ENCODE results near the gene HSPA5.

DNA sequence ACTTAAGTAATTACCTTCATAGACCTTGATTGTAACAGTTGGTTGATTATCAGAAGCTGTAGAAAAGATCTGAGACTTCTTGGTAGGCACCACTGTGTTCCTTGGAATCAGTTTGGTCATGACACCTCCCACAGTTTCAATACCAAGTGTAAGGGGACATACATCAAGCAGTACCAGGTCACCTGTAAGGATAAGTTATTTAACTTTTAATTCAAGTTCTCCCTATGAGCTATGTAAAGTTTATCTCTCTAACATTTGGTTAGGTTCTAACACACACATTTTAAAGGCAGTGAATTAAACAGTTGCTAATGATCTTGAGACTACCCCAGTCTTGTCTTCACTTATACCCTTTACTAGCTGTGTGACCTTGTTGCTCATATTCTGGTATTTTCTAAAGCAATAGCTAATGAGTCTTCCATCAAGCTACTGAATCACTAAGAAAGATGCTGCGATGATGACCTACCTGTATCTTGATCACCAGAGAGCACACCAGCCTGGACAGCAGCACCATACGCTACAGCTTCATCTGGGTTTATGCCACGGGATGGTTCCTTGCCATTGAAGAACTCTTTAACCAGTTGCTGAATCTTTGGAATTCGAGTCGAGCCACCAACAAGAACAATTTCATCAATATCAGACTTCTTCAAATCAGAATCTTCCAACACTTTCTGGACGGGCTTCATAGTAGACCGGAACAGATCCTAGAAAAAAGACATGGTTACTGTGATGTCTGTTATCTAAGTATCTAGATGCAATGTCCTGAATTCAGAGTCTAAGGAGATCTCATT, 2.8 kb downstream of the HSPA5 start:
- TF ChIP-seq, protein P1, sequence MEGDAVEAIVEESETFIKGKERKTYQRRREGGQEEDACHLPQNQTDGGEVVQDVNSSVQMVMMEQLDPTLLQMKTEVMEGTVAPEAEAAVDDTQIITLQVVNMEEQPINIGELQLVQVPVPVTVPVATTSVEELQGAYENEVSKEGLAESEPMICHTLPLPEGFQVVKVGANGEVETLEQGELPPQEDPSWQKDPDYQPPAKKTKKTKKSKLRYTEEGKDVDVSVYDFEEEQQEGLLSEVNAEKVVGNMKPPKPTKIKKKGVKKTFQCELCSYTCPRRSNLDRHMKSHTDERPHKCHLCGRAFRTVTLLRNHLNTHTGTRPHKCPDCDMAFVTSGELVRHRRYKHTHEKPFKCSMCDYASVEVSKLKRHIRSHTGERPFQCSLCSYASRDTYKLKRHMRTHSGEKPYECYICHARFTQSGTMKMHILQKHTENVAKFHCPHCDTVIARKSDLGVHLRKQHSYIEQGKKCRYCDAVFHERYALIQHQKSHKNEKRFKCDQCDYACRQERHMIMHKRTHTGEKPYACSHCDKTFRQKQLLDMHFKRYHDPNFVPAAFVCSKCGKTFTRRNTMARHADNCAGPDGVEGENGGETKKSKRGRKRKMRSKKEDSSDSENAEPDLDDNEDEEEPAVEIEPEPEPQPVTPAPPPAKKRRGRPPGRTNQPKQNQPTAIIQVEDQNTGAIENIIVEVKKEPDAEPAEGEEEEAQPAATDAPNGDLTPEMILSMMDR (IDR thresholded peaks at IDR 0.05; ENCODE audit: low read depth, low read length) = no peak
- no peak for TF ChIP-seq EZH2phosphoT487 (IDR thresholded peaks at IDR 0.05; ENCODE audit: low read depth)

Measured in OCI-LY3 (cell line).